Cerebellar cortex (tissue), 1 donor: ENCODE data around the gene GLIS1.
"Not testable (repeated sequence)": the region's sequence is repeated elsewhere in the genome, so short reads cannot be mapped to it uniquely, and the experiment has no call there.

ENCODE experiments used
- DNase-seq: peaks from one replicate; pipeline ENCODE4 v3.0.0-alpha.2; 2015; ENCODE audit warnings: low spot score

Gene GLIS1

GRCh38 chr1:53561503-53562105 is 177.4 kb downstream of the GLIS1 start:
- no peak for DNase-seq

GRCh38 chr1:53560581-53561502 is 178.1 kb downstream of the GLIS1 start:
- DNase-seq: no peak

GRCh38 chr1:53559854-53560580 is 178.9 kb downstream of the GLIS1 start:
- no peak for DNase-seq

GRCh38 chr1:53559391-53559815 is 179.6 kb downstream of the GLIS1 start:
- DNase-seq: no peak

- DNase-seq: no peak
Observed at GRCh38 chr1:53558739-53559315, 180.1 kb downstream of the GLIS1 start.

- DNase-seq: no peak
Observed at GRCh38 chr1:53557830-53558738, 180.9 kb downstream of the GLIS1 start.

GRCh38 chr1:53557369-53557768 is 181.6 kb downstream of the GLIS1 start:
- no peak for DNase-seq

- DNase-seq: no peak
Observed at GRCh38 chr1:53556657-53557227, 182.2 kb downstream of the GLIS1 start.

- not testable (repeated sequence) for DNase-seq
Observed at GRCh38 chr1:53555620-53556326, 183.2 kb downstream of the GLIS1 start.

- no peak for DNase-seq
Observed at GRCh38 chr1:53554592-53555305, 184.2 kb downstream of the GLIS1 start.

- no peak for DNase-seq
Observed at GRCh38 chr1:53553734-53554509, 185.0 kb downstream of the GLIS1 start.

- DNase-seq: no peak
Observed at GRCh38 chr1:53552981-53553733, 185.8 kb downstream of the GLIS1 start.

GRCh38 chr1:53552146-53552861 is 186.7 kb downstream of the GLIS1 start:
- no peak for DNase-seq

GRCh38 chr1:53551428-53551995 is 187.5 kb downstream of the GLIS1 start:
- DNase-seq: no peak

GRCh38 chr1:53550201-53550741 is 188.7 kb downstream of the GLIS1 start:
- no peak for DNase-seq

GRCh38 chr1:53549781-53550180 is 189.2 kb downstream of the GLIS1 start:
- DNase-seq: no peak

GRCh38 chr1:53549287-53549686 is 189.7 kb downstream of the GLIS1 start:
- no peak for DNase-seq
